ENCODE data around the gene HS6ST2. TPM values are rescaled to one million over a fixed set of nuclear protein-coding genes. Genes with fewer than 3 reads are reported as not detected.
A peak's percentile ranks its signal among the peaks of the same experiment; 100 is the strongest.

The HS6ST2 gene
- total RNA-seq, 4 donors from 2014 or later: 0.14 to 1.1 TPM; not detected in 2

- intact Hi-C loops (cut with DNase I; ENCODE audit: low total_unique reads) (no loop called here), in situ Hi-C loops (cut with MboI; ENCODE audit: low pct_ligation_motif_present in 1 of 4, low pct_unique_long_range_greater_than_20kb in 1 of 4, low sequenced_read_pairs in 3 of 4) (no loop called here)
- 73% methylated on average over 1 of the region's 1 CpG; no CpG with 5 or more reads in 1 of the 2 donors for WGBS, 2 donors (ENCODE audit: low coverage in 1 of 2)
- Histone ChIP-seq H3K4me3 (no peak overlapping the region), H3K4me1 (no peaks in the 10 kb centered on the region), H3K36me3 (no peaks in the 10 kb centered on the region), H3K27ac (no peak overlapping the region), H3K9me3 (no peaks in the 10 kb centered on the region), H3K27me3 (no peaks in the 10 kb centered on the region)
- DNase-seq: no peak
- TF ChIP-seq EP300 (IDR thresholded peaks at IDR 0.05; ENCODE audit: low read depth): no peak
- no peak for TF ChIP-seq POLR2AphosphoS5 (IDR thresholded peaks at IDR 0.05)
- TF ChIP-seq POLR2A (IDR thresholded peaks at IDR 0.05): no peak
These were observed 227.7 kb downstream of the HS6ST2 start for GRCh38 chrX:132730726-132731125.

- H3K36me3 ChIP-seq: no peaks in the 10 kb centered on the region
- no peaks in the 10 kb centered on the region for H3K27me3 ChIP-seq
- intact Hi-C loops (cut with DNase I; ENCODE audit: low total_unique reads): no loop called here
- no peaks in the 10 kb centered on the region for H3K4me1 ChIP-seq
- no peak overlapping the region for H3K4me3 ChIP-seq
- H3K9me3 ChIP-seq: no peaks in the 10 kb centered on the region
- WGBS, 2 donors (ENCODE audit: low coverage in 1 of 2): 83 to 89% methylated on average over 3 to 10 of the region's 10 CpGs
- no peak for TF ChIP-seq EP300 (IDR thresholded peaks at IDR 0.05; ENCODE audit: low read depth)
- no peak for TF ChIP-seq POLR2AphosphoS5 (IDR thresholded peaks at IDR 0.05)
- TF ChIP-seq CTCF (IDR thresholded peaks at IDR 0.05): no peak
- in situ Hi-C loops (cut with MboI; ENCODE audit: low pct_ligation_motif_present in 1 of 4, low pct_unique_long_range_greater_than_20kb in 1 of 4, low sequenced_read_pairs in 3 of 4): no loop called here
- no peak overlapping the region for H3K27ac ChIP-seq
- no peak for DNase-seq
These were observed 228.2 kb downstream of the HS6ST2 start for GRCh38 chrX:132730266-132730665.

- no peak overlapping the region for H3K27ac ChIP-seq
- H3K4me1 ChIP-seq: no peaks in the 10 kb centered on the region
- WGBS, 2 donors (ENCODE audit: low coverage in 1 of 2): 65% methylated on average over 6 of the region's 6 CpGs; no CpG with 5 or more reads in 1 of the 2 donors
- TF ChIP-seq POLR2A (IDR thresholded peaks at IDR 0.05) (no peak), EP300 (IDR thresholded peaks at IDR 0.05; ENCODE audit: low read depth) (no peak), CTCF (IDR thresholded peaks at IDR 0.05) (no peak), POLR2AphosphoS5 (IDR thresholded peaks at IDR 0.05) (no peak)
- H3K4me3 ChIP-seq: no peak overlapping the region
- DNase-seq: no peak
- H3K9me3 ChIP-seq: no peaks in the 10 kb centered on the region
- H3K27me3 ChIP-seq: no peaks in the 10 kb centered on the region
- in situ Hi-C loops (cut with MboI; ENCODE audit: low pct_ligation_motif_present in 1 of 4, low pct_unique_long_range_greater_than_20kb in 1 of 4, low sequenced_read_pairs in 3 of 4) (no loop called here), intact Hi-C loops (cut with DNase I; ENCODE audit: low total_unique reads) (no loop called here)
- no peaks in the 10 kb centered on the region for H3K36me3 ChIP-seq
These were observed 230.1 kb downstream of the HS6ST2 start for GRCh38 chrX:132728296-132728695.

GRCh38 chrX:132718431-132718958 lies 239.9 kb downstream of the HS6ST2 start:
- H3K9me3 ChIP-seq: no peaks in the 10 kb centered on the region
- intact Hi-C loops (cut with DNase I; ENCODE audit: low total_unique reads) (no loop called here), in situ Hi-C loops (cut with MboI; ENCODE audit: low pct_ligation_motif_present in 1 of 4, low pct_unique_long_range_greater_than_20kb in 1 of 4, low sequenced_read_pairs in 3 of 4) (no loop called here)
- TF ChIP-seq POLR2A (IDR thresholded peaks at IDR 0.05): no peak
- TF ChIP-seq EP300 (IDR thresholded peaks at IDR 0.05; ENCODE audit: low read depth): no peak
- no peak for TF ChIP-seq POLR2AphosphoS5 (IDR thresholded peaks at IDR 0.05)
- no peak for TF ChIP-seq CTCF (IDR thresholded peaks at IDR 0.05)
- H3K36me3 ChIP-seq: no peaks in the 10 kb centered on the region
- DNase-seq: no peak
- H3K4me1 ChIP-seq: no peaks in the 10 kb centered on the region
- no peak overlapping the region for H3K27ac ChIP-seq
- no peak overlapping the region for H3K4me3 ChIP-seq
- no peaks in the 10 kb centered on the region for H3K27me3 ChIP-seq
- 50% methylated on average over 1 of the region's 1 CpG; no CpG with 5 or more reads in 1 of the 2 donors for WGBS, 2 donors (ENCODE audit: low coverage in 1 of 2)

- Histone ChIP-seq H3K4me1 (no peaks in the 10 kb centered on the region), H3K4me3 (no peak overlapping the region), H3K36me3 (no peaks in the 10 kb centered on the region), H3K9me3 (no peaks in the 10 kb centered on the region), H3K27me3 (no peaks in the 10 kb centered on the region), H3K27ac (no peak overlapping the region)
- whole genome bisulfite sequencing, 2 donors (ENCODE audit: low coverage in 1 of 2): 37 to 40% methylated on average over 3 of the region's 3 CpGs
- no peak for DNase-seq
- TF ChIP-seq POLR2AphosphoS5 (IDR thresholded peaks at IDR 0.05): no peak
- peak in 1 of 5 experiments; percentile 5 for TF ChIP-seq CTCF (IDR thresholded peaks at IDR 0.05)
- in situ Hi-C loops (cut with MboI; ENCODE audit: low pct_ligation_motif_present in 1 of 4, low pct_unique_long_range_greater_than_20kb in 1 of 4, low sequenced_read_pairs in 3 of 4): no loop called here
- intact Hi-C loops (cut with DNase I; ENCODE audit: low total_unique reads): no loop called here
These were observed 242.4 kb downstream of the HS6ST2 start for GRCh38 chrX:132716006-132716405.
